ENCODE measurements around the gene SPATA19.

DNA sequence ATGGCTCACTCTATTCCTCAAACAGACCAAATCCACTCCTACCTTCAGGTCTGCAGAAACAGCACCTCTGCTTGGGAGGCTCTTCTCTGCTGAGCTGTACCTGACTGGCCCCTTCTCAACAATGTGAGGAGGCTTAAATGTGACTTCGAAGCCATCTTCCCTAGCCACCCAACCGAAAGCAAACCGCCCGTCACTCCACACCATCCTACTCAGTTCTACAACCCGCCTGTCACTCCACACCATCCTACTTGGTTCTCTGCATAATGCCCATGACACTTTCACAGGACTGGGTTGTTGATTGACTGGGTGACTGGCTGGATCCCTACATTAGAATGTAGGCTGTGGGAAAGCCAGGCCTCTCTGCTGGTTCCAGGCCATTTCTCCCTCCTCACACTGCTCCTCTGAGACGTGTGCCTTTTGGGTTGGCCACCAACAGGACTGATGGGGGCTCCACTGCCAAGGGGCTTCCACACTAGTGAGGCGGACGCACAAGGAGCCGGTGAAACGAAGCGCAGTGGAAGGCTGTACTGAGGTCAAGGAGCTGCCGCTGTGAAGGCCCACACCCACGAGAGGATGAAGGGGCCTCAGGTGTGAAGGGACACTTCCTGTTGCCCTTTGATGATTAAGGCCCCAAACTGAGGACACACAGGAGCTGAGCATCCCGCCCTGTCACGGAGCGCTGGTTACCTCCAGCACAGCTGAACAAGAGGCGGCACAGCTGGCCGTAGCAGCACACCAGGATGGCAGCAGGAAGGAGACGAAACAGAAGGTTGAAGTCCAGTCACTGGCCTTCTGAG, 47.5 kb upstream of the SPATA19 start:
- no peak for TF ChIP-seq ELF4 (IDR thresholded peaks at IDR 0.05)
- no peak for TF ChIP-seq FOXK2 (IDR thresholded peaks at IDR 0.05)
- no peak for TF ChIP-seq SP1 (IDR thresholded peaks at IDR 0.05)
- TF ChIP-seq ZNF384 (IDR thresholded peaks at IDR 0.05): no peak
- no peak for TF ChIP-seq FOXM1 (IDR thresholded peaks at IDR 0.05; ENCODE audit: borderline replicate concordance)
- TF ChIP-seq ARNT (IDR thresholded peaks at IDR 0.05): no peak
- TF ChIP-seq TARDBP (IDR thresholded peaks at IDR 0.05): no peak
- no peak for TF ChIP-seq FOXA1 (IDR thresholded peaks at IDR 0.05)
- no peak for TF ChIP-seq LEF1 (IDR thresholded peaks at IDR 0.05; ENCODE audit: borderline replicate concordance)
- TF ChIP-seq, protein P1, sequence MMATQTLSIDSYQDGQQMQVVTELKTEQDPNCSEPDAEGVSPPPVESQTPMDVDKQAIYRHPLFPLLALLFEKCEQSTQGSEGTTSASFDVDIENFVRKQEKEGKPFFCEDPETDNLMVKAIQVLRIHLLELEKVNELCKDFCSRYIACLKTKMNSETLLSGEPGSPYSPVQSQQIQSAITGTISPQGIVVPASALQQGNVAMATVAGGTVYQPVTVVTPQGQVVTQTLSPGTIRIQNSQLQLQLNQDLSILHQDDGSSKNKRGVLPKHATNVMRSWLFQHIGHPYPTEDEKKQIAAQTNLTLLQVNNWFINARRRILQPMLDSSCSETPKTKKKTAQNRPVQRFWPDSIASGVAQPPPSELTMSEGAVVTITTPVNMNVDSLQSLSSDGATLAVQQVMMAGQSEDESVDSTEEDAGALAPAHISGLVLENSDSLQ (IDR thresholded peaks at IDR 0.05): no peak
- no peak for TF ChIP-seq BHLHE40 (IDR thresholded peaks at IDR 0.05; ENCODE audit: borderline replicate concordance)
